ENCODE data around the gene DOC2A.

DOC2A gene

DNA sequence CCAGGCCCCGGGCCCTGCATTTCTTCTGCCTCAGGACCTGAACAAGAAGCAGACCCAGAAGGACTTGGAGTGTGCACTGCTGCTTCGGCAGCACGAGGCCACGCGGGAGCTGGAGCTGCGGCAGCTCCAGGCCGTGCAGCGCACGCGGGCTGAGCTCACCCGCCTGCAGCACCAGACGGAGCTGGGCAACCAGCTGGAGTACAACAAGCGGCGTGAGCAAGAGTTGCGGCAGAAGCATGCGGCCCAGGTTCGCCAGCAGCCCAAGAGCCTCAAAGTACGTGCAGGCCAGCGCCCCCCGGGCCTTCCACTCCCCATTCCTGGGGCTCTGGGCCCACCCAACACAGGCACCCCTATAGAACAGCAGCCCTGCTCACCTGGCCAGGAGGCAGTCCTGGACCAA lies 24.6 kb downstream of the DOC2A start:
- H3K4me1 ChIP-seq (ENCODE audit: insufficient read depth, low read length), result no peaks in the 10 kb centered on the region
- no peaks in the 10 kb centered on the region for H3K27me3 ChIP-seq (ENCODE audit: insufficient read depth, low read length)
- no peaks in the 10 kb centered on the region for H3K9me3 ChIP-seq (ENCODE audit: insufficient read depth, low read depth, low read length)
- no peak overlapping the region for H3K27ac ChIP-seq (ENCODE audit: low read depth, low read length)
- no peak overlapping the region for H3K4me3 ChIP-seq (ENCODE audit: low read length)
- no peak overlapping the region for H3K9ac ChIP-seq (ENCODE audit: low read depth, low read length)
- WGBS, result 93% methylated on average over 20 of the region's 20 CpGs
- peaks cover 97% of the 10 kb centered on the region for H3K36me3 ChIP-seq (ENCODE audit: insufficient read depth, low read length)

DNA sequence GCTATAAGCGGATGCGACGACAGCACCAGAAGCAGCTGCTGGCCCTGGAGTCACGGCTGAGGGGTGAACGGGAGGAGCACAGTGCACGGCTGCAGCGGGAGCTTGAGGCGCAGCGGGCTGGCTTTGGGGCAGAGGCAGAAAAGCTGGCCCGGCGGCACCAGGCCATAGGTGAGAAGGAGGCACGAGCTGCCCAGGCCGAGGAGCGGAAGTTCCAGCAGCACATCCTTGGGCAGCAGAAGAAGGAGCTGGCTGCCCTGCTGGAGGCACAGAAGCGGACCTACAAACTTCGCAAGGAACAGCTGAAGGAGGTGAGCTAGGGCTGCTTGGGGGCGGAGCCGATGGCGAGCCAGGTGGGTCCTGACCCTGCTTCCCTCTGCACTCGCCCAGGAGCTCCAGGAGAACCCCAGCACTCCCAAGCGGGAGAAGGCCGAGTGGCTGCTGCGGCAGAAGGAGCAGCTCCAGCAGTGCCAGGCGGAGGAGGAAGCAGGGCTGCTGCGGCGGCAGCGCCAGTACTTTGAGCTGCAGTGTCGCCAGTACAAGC lies 25.5 kb downstream of the DOC2A start:
- Histone ChIP-seq H3K9ac (ENCODE audit: low read depth, low read length) (no peak overlapping the region), H3K4me1 (ENCODE audit: insufficient read depth, low read length) (no peaks in the 10 kb centered on the region), H3K27me3 (ENCODE audit: insufficient read depth, low read length) (no peaks in the 10 kb centered on the region), H3K9me3 (ENCODE audit: insufficient read depth, low read depth, low read length) (no peaks in the 10 kb centered on the region), H3K27ac (ENCODE audit: low read depth, low read length) (no peak overlapping the region), H3K36me3 (ENCODE audit: insufficient read depth, low read length) (peaks cover 98% of the 10 kb centered on the region), H3K4me3 (ENCODE audit: low read length) (no peak overlapping the region)
- 95% methylated on average over 28 of the region's 28 CpGs for WGBS

DNA sequence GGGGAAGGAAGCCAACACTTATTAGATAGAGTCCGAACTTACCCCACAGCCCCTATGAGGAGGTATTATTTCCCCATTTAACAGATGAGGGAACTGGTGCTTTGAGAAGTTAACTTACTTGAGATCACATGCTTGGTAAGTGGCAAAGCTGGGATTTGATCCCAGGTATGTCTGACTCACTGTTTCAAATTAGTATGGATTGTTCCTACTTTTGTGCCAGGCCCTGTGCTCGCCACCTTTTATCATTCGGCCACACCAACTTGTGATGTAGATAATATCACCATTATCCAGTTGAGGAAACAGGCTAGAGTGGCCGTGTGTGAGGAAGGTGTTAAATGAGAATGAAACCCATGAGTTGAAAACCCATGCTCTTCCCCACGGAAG lies 26.1 kb downstream of the DOC2A start:
- Histone ChIP-seq H3K4me1 (ENCODE audit: insufficient read depth, low read length) (no peaks in the 10 kb centered on the region), H3K9me3 (ENCODE audit: insufficient read depth, low read depth, low read length) (no peaks in the 10 kb centered on the region), H3K36me3 (ENCODE audit: insufficient read depth, low read length) (peaks cover 98% of the 10 kb centered on the region), H3K4me3 (ENCODE audit: low read length) (no peak overlapping the region), H3K27ac (ENCODE audit: low read depth, low read length) (no peak overlapping the region), H3K27me3 (ENCODE audit: insufficient read depth, low read length) (no peaks in the 10 kb centered on the region), H3K9ac (ENCODE audit: low read depth, low read length) (no peak overlapping the region)
- 92% methylated on average over 4 of the region's 5 CpGs for WGBS

DNA sequence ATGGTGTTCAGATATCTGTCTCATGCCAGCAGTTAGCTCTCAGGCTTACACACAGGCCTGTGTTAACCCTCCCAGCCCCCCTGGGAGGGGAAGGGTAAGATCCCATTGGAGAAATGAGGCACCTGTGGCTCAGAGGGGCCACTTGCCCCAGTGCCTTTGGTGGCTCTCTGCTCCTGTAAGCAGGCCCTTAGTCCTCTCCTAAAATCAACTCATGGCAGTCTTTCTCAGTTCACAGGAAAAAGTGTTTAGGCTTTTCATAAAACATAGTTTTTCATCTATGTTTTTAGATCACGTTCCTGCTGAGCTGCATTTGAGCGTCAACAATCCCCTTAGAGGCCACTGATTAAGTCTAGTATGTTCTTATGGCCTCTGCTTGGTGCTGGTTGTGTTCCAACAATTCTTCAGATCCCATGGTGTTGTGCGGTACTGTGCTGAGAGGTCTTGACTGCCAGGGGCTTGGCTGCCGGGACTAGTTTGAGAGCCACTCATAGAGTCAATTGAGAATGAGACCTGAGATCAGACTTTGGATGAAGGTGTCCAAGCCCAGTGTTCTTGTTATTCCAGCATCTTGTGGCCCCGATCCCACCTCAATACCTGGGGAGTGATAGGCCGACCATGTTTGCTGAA lies 26.6 kb downstream of the DOC2A start:
- no peak overlapping the region for H3K4me3 ChIP-seq (ENCODE audit: low read length)
- H3K27ac ChIP-seq (ENCODE audit: low read depth, low read length), result no peak overlapping the region
- H3K4me1 ChIP-seq (ENCODE audit: insufficient read depth, low read length), result no peaks in the 10 kb centered on the region
- H3K9ac ChIP-seq (ENCODE audit: low read depth, low read length), result no peak overlapping the region
- peaks cover 98% of the 10 kb centered on the region for H3K36me3 ChIP-seq (ENCODE audit: insufficient read depth, low read length)
- 98% methylated on average over 6 of the region's 6 CpGs for WGBS
- no peaks in the 10 kb centered on the region for H3K9me3 ChIP-seq (ENCODE audit: insufficient read depth, low read depth, low read length)
- no peaks in the 10 kb centered on the region for H3K27me3 ChIP-seq (ENCODE audit: insufficient read depth, low read length)

DNA sequence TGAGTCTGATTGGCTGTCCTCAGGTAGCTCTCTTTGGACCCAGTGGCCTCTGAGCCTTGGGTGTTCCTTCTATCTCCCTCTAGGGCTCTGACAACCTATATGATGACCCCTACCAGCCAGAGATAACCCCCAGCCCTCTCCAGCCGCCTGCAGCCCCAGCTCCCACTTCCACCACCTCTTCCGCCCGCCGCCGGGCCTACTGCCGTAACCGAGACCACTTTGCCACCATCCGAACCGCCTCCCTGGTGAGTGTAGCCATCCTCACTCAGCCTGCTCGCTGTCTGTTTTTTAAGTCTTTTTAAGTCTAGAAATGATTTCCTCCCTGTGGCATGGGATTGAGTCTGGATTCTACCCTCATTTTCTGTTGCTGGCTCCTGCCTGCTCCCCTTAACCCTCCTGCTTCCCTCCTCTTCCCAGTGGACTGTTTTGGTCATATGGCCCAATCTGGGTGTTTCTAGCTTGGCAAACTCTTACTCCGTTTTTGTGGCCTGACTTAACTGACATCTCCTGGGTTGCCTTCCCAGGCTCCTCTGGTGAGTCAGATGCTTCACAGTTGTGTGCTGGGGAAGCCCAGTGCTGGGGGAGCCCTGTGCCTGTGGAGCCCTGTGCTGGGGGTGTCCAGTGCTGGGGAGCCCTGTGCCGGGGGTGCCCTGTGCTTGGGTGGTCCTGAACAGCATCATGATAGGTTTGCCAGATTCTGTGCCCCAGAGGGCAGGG lies 27.2 kb downstream of the DOC2A start:
- no peak overlapping the region for H3K9ac ChIP-seq (ENCODE audit: low read depth, low read length)
- no peak overlapping the region for H3K4me3 ChIP-seq (ENCODE audit: low read length)
- no peaks in the 10 kb centered on the region for H3K9me3 ChIP-seq (ENCODE audit: insufficient read depth, low read depth, low read length)
- H3K27me3 ChIP-seq (ENCODE audit: insufficient read depth, low read length), result no peaks in the 10 kb centered on the region
- H3K27ac ChIP-seq (ENCODE audit: low read depth, low read length), result no peak overlapping the region
- WGBS, result 95% methylated on average over 12 of the region's 12 CpGs
- peaks cover 99% of the 10 kb centered on the region for H3K36me3 ChIP-seq (ENCODE audit: insufficient read depth, low read length)
- H3K4me1 ChIP-seq (ENCODE audit: insufficient read depth, low read length), result no peaks in the 10 kb centered on the region

DNA sequence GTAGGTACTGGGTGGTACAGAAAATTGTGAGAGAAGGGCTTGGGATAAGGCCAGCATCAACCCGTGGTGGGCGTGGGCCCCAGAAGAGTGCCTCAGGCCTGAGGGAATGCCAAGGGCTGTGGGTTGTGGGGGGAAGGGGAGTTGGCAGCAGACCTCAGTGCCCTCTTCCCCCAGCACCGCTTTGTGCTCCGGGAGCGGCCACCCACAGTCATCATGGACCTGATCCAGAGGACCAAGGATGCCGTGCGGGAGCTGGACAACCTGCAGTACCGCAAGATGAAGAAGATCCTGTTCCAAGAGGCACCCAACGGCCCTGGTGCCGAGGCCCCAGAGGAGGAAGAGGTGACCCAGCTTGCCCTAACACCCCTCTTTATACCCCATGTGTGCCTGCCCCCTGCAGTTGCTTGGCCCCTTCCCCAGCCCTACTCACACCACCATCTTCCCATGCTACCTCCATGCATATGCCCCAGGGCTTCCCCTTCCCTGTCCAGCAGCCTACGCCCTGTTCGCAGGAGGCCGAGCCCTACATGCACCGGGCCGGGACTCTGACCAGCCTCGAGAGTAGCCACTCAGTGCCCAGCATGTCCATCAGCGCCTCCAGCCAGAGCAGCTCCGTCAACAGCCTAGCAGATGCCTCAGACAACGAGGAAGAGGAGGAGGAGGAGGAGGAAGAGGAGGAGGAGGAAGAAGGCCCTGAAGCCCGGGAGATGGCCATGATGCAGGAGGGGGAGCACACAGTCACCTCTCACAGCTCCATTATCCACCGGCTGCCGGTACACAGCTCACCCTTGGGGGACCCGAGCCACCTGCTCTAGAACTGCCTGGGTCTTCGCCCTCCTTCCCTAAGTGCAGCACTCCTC lies 28.0 kb downstream of the DOC2A start:
- Histone ChIP-seq H3K9me3 (ENCODE audit: insufficient read depth, low read depth, low read length) (no peaks in the 10 kb centered on the region), H3K36me3 (ENCODE audit: insufficient read depth, low read length) (peaks cover 99% of the 10 kb centered on the region), H3K4me1 (ENCODE audit: insufficient read depth, low read length) (no peaks in the 10 kb centered on the region), H3K27me3 (ENCODE audit: insufficient read depth, low read length) (no peaks in the 10 kb centered on the region), H3K27ac (ENCODE audit: low read depth, low read length) (no peak overlapping the region), H3K4me3 (ENCODE audit: low read length) (no peak overlapping the region), H3K9ac (ENCODE audit: low read depth, low read length) (no peak overlapping the region)
- WGBS, result 92% methylated on average over 24 of the region's 24 CpGs

DNA sequence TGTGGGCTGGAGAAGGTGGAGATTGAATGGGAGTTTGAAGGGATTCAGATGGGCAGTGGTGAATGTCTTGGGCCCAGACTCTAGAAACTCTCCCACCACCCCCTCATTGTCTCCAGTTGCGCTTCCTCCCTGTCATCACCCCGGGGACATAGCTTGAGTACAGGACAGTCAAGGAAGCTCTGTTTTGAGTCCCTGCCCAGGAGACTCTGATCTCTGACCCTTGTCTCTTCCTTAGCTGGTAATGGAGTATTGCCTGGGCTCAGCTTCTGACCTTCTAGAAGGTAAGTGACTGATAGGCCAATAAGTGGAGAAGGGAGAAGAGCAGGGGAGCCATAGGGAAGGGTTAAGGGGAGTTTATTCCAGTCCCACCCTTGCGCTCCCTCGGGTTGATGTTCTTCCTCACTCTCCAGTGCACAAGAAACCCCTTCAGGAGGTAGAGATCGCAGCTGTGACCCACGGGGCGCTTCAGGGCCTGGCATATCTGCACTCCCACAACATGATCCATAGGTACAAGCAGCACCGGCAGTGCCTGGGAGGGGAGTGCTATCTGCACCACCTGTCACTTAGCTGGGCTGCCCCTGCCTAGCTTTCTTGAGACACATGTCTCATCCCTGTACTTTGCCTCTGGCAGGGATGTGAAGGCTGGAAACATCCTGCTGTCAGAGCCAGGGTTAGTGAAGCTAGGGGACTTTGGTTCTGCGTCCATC lies 32.1 kb downstream of the DOC2A start:
- Histone ChIP-seq H3K27ac (ENCODE audit: low read depth, low read length) (no peak overlapping the region), H3K4me3 (ENCODE audit: low read length) (no peak overlapping the region), H3K36me3 (ENCODE audit: insufficient read depth, low read length) (peaks cover 63% of the 10 kb centered on the region), H3K4me1 (ENCODE audit: insufficient read depth, low read length) (peaks cover 26% of the 10 kb centered on the region), H3K9me3 (ENCODE audit: insufficient read depth, low read depth, low read length) (no peaks in the 10 kb centered on the region), H3K9ac (ENCODE audit: low read depth, low read length) (no peak overlapping the region), H3K27me3 (ENCODE audit: insufficient read depth, low read length) (no peaks in the 10 kb centered on the region)
- WGBS, result 95% methylated on average over 9 of the region's 9 CpGs

DNA sequence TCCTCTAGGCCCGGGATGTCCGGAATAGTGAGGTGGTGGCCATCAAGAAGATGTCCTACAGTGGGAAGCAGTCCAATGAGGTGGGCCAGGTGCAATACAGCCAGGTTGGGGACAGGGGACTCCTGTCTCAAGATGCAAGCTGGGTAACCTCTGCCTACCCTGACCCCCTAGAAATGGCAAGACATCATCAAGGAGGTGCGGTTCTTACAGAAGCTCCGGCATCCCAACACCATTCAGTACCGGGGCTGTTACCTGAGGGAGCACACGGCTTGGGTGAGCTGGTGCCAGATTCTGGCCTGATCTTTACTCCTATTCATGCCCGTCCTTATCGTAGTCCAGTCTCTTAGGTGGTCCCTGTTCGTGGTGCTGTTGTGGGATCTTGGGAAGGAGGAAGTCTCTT lies 32.7 kb downstream of the DOC2A start:
- H3K36me3 ChIP-seq (ENCODE audit: insufficient read depth, low read length), result peaks cover 56% of the 10 kb centered on the region
- H3K27ac ChIP-seq (ENCODE audit: low read depth, low read length), result no peak overlapping the region
- 94% methylated on average over 9 of the region's 9 CpGs for WGBS
- H3K9me3 ChIP-seq (ENCODE audit: insufficient read depth, low read depth, low read length), result peaks cover 1% of the 10 kb centered on the region; the same call in 1 of the 2 replicates
- no peaks in the 10 kb centered on the region for H3K27me3 ChIP-seq (ENCODE audit: insufficient read depth, low read length)
- no peak overlapping the region for H3K4me3 ChIP-seq (ENCODE audit: low read length)
- H3K4me1 ChIP-seq (ENCODE audit: insufficient read depth, low read length), result peaks cover 26% of the 10 kb centered on the region
- no peak overlapping the region for H3K9ac ChIP-seq (ENCODE audit: low read depth, low read length)

DNA sequence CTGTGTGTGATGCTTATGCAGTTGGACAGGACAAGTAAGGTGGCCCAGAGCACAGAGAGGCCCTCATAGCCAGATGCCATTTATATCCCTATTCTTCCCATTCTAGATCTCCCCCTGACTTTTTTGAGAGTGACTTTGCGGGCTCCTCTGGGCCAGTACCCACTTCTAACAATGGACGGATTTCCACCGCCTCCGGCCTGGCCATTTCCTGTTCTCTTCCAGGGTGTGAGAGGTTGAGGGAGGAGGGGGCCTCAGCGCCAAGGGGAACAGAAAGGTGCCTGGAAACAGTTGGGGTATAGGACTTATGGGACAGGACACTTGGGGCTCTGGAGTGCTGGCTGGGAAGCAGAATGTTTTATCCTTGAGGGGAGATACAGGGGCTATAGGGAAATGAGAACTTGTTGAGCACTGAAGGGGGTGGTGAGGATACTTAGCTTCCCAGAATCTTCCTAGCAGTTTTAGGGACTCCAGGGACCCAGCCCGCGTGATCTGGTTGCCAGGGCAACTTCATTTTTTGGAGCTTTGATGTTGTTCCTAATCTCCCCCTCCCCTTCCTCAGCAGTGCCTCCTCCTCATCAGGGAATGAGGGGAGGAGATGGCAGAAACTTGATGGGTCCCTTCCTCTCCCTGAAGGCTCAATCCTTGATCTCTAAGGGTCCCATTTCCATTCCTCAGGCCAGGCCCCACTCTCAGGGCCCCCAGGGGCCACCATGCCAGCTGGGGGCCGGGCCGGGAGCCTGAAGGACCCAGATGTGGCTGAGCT lies 33.6 kb downstream of the DOC2A start:
- Histone ChIP-seq H3K9me3 (ENCODE audit: insufficient read depth, low read depth, low read length) (peaks cover 9% of the 10 kb centered on the region), H3K27ac (ENCODE audit: low read depth, low read length) (no peak overlapping the region), H3K4me1 (ENCODE audit: insufficient read depth, low read length) (peaks cover 26% of the 10 kb centered on the region), H3K9ac (ENCODE audit: low read depth, low read length) (no peak overlapping the region), H3K27me3 (ENCODE audit: insufficient read depth, low read length) (peaks cover 8% of the 10 kb centered on the region), H3K4me3 (ENCODE audit: low read length) (peak overlapping the region; percentile 78; the same call in 1 of the 2 replicates), H3K36me3 (ENCODE audit: insufficient read depth, low read length) (peaks cover 55% of the 10 kb centered on the region)
- 91% methylated on average over 9 of the region's 9 CpGs for WGBS

DNA sequence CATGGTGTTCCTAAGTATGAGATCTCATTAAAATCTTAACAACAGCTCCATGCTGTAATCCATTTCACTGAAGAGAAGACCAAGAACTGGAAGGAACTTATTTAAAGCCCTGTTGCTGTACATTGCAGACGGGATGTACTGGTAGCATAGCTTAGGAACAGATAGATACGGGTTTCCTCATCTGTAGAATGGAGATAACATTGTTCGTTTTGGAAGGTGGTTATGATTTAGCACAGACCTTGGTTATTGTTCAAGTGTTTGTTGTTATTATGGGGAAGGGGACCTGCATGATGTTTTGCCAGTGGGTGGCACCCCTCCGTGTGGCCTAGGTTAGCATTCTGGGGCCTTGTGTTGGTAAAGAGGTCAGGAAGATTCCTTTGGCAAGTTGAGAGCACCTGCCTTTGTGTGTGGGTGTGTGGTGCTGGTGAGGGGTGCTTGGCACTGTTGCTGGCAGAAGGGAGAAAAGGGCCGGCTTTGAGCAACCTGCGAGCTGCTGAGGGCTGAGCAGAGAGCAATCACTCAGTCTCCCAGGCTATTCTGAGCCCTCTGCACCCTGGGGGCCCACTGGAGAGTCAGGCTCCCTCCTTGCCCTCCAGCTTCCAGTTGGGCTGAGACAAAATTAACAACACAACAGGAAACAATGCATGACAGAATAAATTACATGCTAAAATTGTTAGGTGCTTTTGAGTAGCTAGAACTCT lies 34.9 kb downstream of the DOC2A start:
- H3K27ac ChIP-seq (ENCODE audit: low read depth, low read length), result no peak overlapping the region; the same call in 1 of the 2 replicates
- H3K4me1 ChIP-seq (ENCODE audit: insufficient read depth, low read length), result peaks cover 26% of the 10 kb centered on the region
- H3K36me3 ChIP-seq (ENCODE audit: insufficient read depth, low read length), result peaks cover 54% of the 10 kb centered on the region
- peak overlapping the region; percentile 78 for H3K4me3 ChIP-seq (ENCODE audit: low read length)
- peaks cover 11% of the 10 kb centered on the region for H3K27me3 ChIP-seq (ENCODE audit: insufficient read depth, low read length)
- 0 out of 2 replicates have a peak overlapping the region, but pooled peaks have one; percentile 24 for H3K9ac ChIP-seq (ENCODE audit: low read depth, low read length)
- 51% methylated on average over 6 of the region's 6 CpGs for WGBS
- peaks cover 9% of the 10 kb centered on the region for H3K9me3 ChIP-seq (ENCODE audit: insufficient read depth, low read depth, low read length)
